ENCODE data around the gene CRYL1.

DNA sequence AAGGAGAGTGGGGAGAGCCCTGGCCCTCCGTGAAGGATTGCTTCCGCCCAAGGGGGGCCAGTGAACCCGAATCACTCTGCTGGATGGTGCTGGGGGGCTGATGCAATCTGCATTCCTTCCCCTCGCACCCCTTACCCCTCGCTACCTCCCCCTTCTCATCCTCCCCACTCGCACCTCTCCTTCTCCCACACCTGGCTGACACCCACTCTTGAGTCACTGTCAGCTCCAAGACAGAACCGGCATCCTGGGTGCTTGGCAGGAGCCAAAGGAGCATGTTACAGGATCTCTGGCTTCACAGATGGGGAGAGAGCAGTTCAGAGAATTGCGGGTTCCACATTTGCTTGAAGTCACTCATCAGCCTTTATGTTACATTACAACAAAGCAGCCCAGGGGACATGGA is 167.6 kb downstream of the CRYL1 start:
- no peak for TF ChIP-seq MAX (IDR thresholded peaks at IDR 0.05)
- TF ChIP-seq CTCF (IDR thresholded peaks at IDR 0.05 in 2 of 3, conservative IDR thresholded peaks at IDR 0.05 in 1 of 3; ENCODE audit: borderline replicate concordance in 1 of 3, insufficient read depth in 1 of 3, low read depth in 2 of 3, low read length in 2 of 3), result no peak
- TF ChIP-seq POLR2AphosphoS5 (IDR thresholded peaks at IDR 0.05; ENCODE audit: low read depth, low read length), result no peak
- no peak for TF ChIP-seq RAD21 (IDR thresholded peaks at IDR 0.05; ENCODE audit: low read depth)

Measured in HCT116 (cell line).